NK-92 (cell line): Measurements from ENCODE around the gene XRCC6.
"Not testable (repeated sequence)": the region's sequence is repeated elsewhere in the genome, so short reads cannot be mapped to it uniquely, and the experiment has no call there.

ENCODE experiments used
- DNase-seq: peaks from one replicate; lab custom pipeline; 2025; ENCODE audit not compliant: unreplicated experiment; lab: John Stamatoyannopoulos, UW

The XRCC6 gene

DNA sequence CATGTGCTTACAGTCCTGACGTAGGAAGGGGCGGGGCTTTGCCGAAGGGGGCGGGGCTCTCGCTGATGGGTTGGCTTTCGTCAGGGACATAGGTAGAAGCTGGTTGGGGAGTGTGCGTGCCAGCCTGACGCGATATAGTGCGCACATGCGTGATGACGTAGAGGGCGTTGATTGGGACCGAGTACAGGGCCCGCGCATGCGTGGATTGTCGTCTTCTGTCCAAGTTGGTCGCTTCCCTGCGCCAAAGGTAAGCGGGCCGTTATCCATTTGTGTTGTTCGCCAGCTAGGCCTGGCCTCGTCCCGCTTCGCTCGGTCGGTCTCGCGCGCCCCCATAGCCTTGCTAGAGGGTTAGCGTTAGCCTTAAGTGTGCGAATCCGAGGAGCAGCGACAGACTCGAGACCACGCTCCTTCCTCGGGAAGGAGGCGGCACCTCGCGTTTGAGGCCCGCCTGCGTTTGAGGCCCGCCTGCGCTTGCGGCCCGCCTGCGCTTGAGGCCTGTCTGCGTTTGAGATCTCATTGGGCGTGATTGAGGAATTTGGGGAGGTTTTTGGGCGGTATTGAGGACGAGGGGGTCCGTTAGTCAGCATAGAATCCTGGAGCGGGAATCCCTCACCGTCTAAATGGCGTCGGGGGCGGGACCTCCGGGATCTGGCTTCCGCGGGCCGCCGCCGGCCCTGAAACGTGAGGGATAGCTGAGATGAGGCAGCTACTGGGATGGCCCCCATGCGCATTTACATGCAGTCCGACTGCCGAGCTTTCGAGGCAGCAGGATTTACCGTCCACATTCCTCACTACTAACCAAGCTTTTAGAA lies at the start of gene XRCC6:
TSS of gene XRCC6 (plus strand) at position 197 of the 812 bp plus-strand sequence. CDS start 710 bp downstream, outside the sequence.
- DNase-seq, result peak; percentile 97

- DNase-seq, result no peak
Measured at GRCh38 chr22:41571786-41572185, 49.3 kb upstream of the XRCC6 start.

DNA sequence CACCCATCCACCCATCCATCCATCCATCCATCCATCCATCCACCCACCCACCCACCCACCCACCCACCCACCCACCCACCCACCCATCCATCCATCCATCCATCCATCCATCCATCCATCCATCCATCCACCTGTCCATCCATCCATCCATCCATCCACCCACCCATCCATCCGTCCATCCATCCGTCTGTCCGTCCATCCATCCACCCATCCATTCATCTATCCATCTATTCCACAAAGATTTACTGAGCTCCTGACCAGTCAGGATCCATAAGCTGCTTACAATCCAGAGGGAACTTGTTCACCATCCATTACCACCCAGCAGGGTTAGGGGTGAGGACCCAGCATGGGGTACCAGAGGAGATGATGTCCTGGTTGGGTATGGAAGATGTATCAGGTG lies 48.8 kb upstream of the XRCC6 start:
- DNase-seq, result not testable (repeated sequence)

DNA sequence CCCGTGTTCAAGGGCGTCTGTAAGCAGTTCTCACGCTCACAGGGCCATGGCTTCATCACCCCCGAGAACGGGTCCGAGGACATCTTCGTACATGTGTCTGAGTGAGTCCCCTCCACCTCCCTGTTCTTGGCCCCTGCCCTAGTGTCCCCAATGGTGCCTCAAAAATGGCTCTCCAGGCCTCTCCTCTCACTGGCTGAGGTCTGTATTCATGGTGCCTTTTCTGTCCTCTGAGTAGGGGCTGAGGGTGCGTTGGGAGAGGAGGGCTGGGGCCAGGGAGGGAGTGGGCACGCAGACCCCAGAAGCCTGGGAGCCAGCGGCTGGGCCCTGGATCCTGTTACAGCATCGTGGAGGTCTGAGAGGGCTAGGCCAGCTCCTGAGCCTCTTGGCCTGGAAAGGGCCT lies 47.4 kb upstream of the XRCC6 start:
- DNase-seq, result no peak

DNA sequence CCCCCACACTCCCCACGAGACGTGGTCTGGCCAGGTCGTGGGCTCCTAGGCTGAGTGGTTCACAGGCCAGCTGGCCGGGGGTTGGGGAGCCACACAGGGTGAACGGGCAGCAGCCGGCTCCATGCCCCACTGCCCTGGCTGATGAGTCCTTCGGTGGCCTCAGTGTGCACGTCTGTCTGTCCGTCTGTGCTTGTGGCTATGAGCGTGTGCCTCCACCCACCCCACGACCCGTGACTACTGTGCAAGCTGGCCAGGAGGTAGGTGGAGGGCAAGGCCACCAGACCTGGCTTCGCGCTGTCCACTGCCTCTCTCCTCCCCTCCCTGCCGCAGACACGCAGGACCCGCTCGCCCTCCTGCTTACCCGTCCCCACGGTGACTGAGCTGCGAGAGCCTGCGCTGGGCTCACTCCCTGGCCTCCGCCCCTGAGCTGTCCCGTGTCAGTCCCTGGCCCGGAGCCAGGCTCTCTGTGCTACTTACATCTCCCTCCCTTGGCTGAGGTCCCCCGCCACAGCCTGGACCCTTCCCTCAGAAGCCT lies 46.2 kb upstream of the XRCC6 start:
- no peak for DNase-seq

- no peak for DNase-seq
Measured at GRCh38 chr22:41575533-41575932, 45.6 kb upstream of the XRCC6 start.

DNA sequence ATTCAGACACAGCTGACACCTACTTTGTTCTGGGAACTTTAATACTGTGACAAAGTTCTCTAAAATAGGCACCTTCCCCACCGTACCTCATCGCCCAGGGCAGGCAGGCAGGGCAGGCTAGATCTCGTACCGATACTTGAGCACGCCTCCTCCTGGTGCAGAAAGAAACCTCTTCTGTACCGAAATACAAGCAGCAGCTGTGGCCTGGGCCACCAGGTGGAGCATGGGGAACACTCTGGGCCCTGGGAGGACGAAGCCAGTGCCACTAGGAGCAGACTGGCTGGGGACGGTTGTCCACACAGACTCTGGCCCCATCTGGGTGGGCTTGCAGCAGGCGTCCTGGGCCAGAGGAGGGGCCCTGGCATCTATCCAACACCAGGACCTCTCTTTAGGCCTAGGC lies 44.2 kb upstream of the XRCC6 start:
- DNase-seq, result no peak

- DNase-seq, result no peak
Measured at GRCh38 chr22:41578114-41578513, 43.0 kb upstream of the XRCC6 start.

- no peak for DNase-seq
Measured at GRCh38 chr22:41578818-41579217, 42.3 kb upstream of the XRCC6 start.

DNA sequence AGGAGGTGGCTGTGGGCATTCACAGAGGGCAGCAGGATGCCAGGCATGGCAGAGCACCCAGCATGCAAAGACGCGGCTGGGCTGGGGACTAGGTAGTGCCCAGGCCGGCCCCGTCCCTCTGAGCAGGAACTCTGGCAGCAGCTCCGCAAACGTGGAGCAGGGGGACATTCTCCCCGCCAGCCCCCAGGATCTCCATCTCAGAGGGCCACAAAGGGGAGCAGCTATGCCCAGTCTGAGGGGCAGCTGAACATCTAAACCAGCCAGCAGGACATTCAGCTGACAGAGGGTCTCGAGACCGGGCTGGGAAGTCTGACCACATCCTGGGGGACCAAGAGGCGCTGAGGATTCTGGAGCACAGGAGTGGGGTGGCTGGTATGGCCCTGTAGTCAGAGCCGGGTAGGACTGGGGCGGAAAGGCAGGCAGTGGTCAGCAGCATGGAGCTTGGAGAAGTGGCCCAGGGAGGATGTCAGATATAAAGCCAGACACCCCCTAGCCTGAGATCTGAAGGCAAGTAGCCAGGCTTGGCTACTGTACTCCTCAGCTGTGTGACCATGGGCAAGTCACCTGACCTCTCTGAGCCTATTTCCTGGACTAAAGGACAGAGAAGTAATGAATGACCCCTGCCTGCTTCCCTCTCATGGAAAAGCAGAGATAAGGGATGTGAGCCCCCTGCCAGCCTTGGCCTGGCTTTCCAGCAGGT lies 41.6 kb upstream of the XRCC6 start:
- no peak for DNase-seq

DNA sequence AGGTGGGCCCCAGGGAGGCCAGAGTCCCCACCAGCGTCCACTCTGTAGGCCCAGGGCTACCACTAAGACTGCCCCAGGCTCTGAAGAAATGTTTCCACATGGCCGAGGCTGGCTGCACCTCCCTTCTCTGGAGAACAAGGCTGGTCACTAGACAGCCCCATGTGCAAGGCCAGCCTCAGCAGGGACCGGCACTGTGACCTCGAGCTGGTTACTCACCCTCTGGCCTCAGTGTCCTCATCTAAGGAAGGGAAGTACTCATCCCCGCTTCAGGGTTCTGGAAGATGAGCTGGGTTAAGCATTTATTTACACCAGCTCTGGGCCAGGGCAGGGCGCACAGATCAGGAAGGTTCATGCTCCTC lies 41.1 kb upstream of the XRCC6 start:
- no peak for DNase-seq

DNA sequence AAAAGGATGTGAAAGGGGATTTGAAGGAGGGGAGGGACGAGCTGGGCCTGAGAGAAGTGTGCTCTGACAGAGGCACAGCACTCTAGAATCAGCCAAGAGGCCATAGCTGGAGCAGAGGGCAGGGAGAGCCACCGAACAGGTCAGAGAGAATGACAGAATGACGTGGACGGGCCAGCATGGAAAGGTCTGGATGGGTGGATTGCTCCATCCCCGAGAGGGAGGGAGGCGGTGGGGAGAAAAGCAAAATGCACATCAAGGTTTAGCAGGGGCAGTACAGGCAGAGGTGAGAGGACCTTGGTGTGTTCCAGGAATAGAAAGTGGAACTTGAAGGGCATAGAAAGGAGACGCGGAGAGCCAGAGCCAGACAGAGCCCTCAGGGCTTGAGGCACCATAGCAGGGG lies 38.4 kb upstream of the XRCC6 start:
- DNase-seq, result no peak

- DNase-seq, result no peak
Measured at GRCh38 chr22:41584881-41585280, 36.2 kb upstream of the XRCC6 start.

DNA sequence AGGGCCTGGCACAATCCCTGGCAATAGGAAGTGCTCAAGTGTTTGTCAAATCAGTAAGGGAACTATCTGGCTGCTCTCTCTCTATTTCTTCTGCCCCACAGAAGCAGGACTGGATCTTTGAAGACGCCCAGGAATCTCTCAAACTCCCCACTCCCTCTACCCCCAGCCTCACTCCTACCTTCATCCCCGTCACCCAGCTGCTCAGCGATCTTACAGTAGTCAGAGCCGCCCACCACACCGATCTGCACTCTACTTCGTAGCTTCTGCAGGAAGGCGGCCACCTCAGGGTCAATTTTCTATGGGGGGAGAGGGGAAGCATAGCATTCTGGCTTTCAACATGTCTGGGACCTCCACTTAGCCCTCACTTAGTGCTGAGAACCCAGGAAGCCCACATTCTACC lies 35.2 kb upstream of the XRCC6 start:
- no peak for DNase-seq

- no peak for DNase-seq
Measured at GRCh38 chr22:41587347-41587723, 33.8 kb upstream of the XRCC6 start.

DNA sequence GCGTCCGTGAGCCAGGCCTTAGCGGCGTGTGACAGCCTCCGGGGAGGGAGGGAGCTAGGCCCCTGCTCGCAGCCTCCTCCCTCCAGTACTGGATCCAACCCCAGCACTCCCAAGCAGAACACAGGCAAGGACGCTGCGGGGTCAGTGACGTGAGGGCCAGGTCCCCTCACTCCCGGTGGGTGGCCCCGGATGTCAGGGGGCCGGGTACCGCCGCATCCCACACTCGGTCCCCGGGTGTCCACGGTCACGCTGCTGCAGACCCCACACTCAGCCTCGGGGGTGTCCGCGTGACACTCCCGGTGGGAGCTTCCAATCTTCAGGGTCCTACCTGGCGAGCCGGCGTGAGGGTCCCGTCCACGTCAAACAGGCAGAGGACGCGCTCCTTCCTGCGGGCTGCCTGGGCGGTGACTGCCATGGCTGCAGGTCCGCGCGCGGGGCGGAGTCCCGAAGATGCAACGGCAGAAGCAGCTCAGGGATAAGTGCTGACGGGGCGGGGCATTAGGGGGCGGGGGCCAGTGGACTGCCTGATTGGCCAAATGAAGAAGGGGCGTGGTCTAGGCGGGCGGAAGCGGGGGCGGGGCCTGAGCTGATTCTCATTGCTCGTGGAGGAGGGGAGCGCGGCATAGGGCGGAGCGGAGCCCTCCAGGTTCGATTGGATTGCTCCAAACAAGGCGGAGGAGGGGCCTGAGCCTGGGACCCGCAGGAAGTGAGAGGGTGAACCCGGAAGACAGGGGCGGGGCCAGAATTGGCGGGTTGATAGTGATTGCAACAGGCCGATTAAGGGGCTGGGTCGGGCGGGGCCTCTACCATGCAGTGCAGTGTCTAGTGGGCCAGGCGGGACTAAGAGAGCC lies 31.5 kb upstream of the XRCC6 start, which contains the start of gene PMM1:
TSS of gene PMM1 (minus strand) at position 450 of the 851 bp plus-strand sequence. CDS start at position 415, 35 bp downstream.
- peak; percentile 100 for DNase-seq

DNA sequence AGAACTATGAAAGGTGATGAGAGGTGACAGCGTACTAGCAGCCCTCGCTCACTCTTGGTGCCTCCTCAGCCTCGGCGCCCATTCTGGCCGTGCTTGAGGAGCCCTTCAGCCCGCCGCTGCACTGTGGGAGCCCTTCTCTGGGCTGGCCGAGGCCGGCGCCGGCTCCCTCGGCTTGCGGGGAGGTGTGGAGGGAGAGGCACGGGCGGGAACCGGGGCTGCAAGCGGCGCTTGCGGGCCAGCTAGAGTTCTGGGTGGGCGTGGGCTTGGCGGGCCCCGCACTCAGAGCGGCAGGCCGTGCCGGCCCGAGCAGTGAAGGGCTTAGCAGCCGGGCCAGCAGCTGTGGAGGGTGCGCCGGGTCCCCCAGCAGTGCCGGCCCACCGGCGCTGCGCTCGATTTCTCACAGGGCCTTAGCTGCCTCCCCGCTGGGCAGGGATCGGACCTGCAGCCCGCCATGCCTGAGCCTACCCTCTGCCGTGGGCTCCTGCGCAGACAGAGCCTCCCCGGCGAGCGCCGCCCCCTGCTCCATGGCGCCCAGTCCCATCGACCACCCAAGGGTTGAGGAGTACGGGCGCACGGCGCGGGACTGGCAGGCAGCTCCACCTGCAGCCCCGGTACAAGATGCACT lies 27.6 kb upstream of the XRCC6 start:
- not testable (repeated sequence) for DNase-seq

- no peak for DNase-seq
Measured at GRCh38 chr22:41595703-41596102, 25.4 kb upstream of the XRCC6 start.

DNA sequence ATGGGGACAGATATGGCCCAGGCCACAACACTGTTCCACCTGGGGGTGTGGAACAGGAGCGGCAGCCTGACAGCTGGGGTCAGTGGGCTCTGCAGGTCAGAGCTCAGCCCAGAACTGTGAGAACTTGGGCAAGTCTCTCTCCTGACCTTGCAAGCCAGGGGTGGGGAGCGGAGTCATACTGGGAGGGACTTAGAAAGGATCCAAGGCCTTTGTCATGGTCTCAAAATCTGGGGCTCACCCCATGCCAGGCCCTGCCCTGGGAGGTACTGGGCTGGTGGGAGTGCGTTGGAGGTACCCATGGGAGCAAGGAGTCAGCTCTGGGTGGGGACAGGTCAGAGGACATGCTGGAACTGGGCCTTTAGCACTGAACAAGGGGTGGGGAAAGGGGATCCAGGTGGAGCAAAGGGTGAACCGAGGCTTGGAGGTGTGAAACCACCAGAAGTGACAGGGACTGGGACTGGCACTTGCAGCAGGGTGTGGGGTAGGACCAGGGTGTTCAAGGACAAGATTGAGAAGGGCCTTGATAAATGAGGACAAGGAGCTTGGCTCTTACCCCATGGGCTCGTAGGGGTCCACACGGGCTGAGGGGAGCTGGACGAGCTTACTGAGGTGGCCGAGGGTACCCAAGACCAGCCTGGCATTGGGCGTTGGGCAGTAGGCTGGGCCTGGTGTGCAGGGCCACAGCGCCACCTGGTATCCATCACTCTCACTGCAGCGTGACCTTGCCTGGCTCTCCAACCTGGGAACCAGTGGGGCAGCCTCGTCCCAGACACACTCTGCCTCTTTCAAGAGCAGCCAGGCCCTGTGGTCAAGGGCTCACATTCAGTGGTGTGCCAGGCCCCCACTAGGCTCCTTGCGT lies 24.1 kb upstream of the XRCC6 start:
- DNase-seq, result no peak

GRCh38 chr22:41597635-41597953 lies 23.5 kb upstream of the XRCC6 start:
- no peak for DNase-seq
